Aorta (tissue), 5 donors: ENCODE data around the gene STT3B. TPM values are rescaled to one million over a fixed set of nuclear protein-coding genes. Genes with fewer than 3 reads are reported as not detected.

ENCODE experiments used
- ATAC-seq: fragments of 200-7000 bp; cut with Tn5 transposase; one replicate; pipeline ENCODE4 v1.9.1; 2022; ENCODE audit warnings: moderate library complexity; ENCODE audit not compliant: low FRiP score
- DNase-seq, 2 donors: peaks; one replicate each; pipeline ENCODE4 v3.0.0-alpha.2; 2020
- H3K27ac ChIP-seq, 2 donors: one replicate each; pipeline ENCODE4 v1.5.1; 2013; ENCODE audit warnings: low read length in 2 of 2, mild to moderate bottlenecking in 2 of 2, moderate library complexity in 2 of 2, control low read depth in 1 of 2, inconsistent platforms in 1 of 2, low read depth in 1 of 2
- H3K27me3 ChIP-seq, 2 donors: one replicate each; pipeline ENCODE4 v1.6.1; 2013; ENCODE audit warnings: control low read depth in 1 of 2, low read length in 1 of 2, mild to moderate bottlenecking in 1 of 2, moderate library complexity in 1 of 2; ENCODE audit not compliant: insufficient read depth in 2 of 2, control insufficient read depth in 1 of 2
- H3K36me3 ChIP-seq, 2 donors: one replicate each; pipeline ENCODE4 v1.6.1; 2013; ENCODE audit warnings: control low read depth in 1 of 2, low read length in 1 of 2, mild to moderate bottlenecking in 1 of 2; ENCODE audit not compliant: insufficient read depth in 2 of 2, control insufficient read depth in 1 of 2
- H3K4me1 ChIP-seq, 2 donors: one replicate each; pipeline ENCODE4 v1.6.1; 2013; ENCODE audit warnings: low read length in 2 of 2, control low read depth in 1 of 2, mild to moderate bottlenecking in 1 of 2, moderate library complexity in 1 of 2; ENCODE audit not compliant: insufficient read depth in 2 of 2, control insufficient read depth in 1 of 2
- H3K4me3 ChIP-seq, 2 donors: one replicate each; pipeline ENCODE4 v1.5.1; 2013; ENCODE audit warnings: low read length in 2 of 2, control low read depth in 1 of 2, mild to moderate bottlenecking in 1 of 2
- H3K9me3 ChIP-seq: one replicate; pipeline ENCODE4 v1.6.1; 2013; ENCODE audit warnings: mild to moderate bottlenecking, low read length; ENCODE audit not compliant: control insufficient read depth
- WGBS, 2 donors: extraction: QIAGEN DNeasy Blood & Tissue Kit; methylation state at CpG; one replicate each; pipeline ENCODE4 v1.1.7; 2013; 5-methylcytosine and 5-hydroxymethylcytosine counted together
- intact Hi-C, 2 donors: fragments of 100-400 bp; cut with DNase I; formaldehyde crosslinking; loops; one replicate each; pipeline versions ENCODE4 v1.14.2 to v1.15.0; 2022
- polyA plus RNA-seq, 2 donors: library from polyadenylated mRNA; stranded (reverse); fragments of 200-250 nt; gene quantifications; one replicate each; pipeline ENCODE4 v1.2.3, GENCODE V29; 2013
- total RNA-seq, 2 donors: library from RNA; stranded (reverse); fragmentation: NEBNext Ultra II Directional; extraction: Animal tissue kit (Norgen Biotek cat#: 25700); gene quantifications; one replicate each; pipeline ENCODE4 v1.2.1, GENCODE V29; 2021
- donor health status: healthy with polysubstance abuse.
- donor health status: Bipolar disorder and iron deficiency.
- donor health status: DM: no; HTN: no; CAD: no.
- donor health status: DM: no; HTN: no; CAD: no.
- donor health status: DM: yes; HTN: yes; CAD: no.

Gene STT3B
- total and polyA plus RNA-seq, 4 donors: 40.9 to 92.3 (median 76.1) TPM

- no peaks in the 10 kb centered on the region for H3K27me3 ChIP-seq
- no peaks in the 10 kb centered on the region for H3K4me1 ChIP-seq
- 0 to 62% methylated on average over 1 of the region's 1 CpG for WGBS, 2 donors
- ATAC-seq (no peak), DNase-seq (no peak)
- intact Hi-C loops: no loop called here
- no peaks in the 10 kb centered on the region for H3K36me3 ChIP-seq
- no peaks in the 10 kb centered on the region for H3K9me3 ChIP-seq
- H3K27ac ChIP-seq: no peak overlapping the region
- no peak overlapping the region for H3K4me3 ChIP-seq
These were observed 3.3 kb upstream of the STT3B start for GRCh38 chr3:31529421-31529820.

- ATAC-seq (no peak), DNase-seq (no peak)
- Histone ChIP-seq H3K4me3 (no peak overlapping the region), H3K4me1 (peaks cover 0 to under 1% of the 10 kb centered on the region in 2 donors), H3K9me3 (no peaks in the 10 kb centered on the region), H3K36me3 (no peaks in the 10 kb centered on the region), H3K27ac (no peak overlapping the region), H3K27me3 (no peaks in the 10 kb centered on the region)
- WGBS, 2 donors: 94 to 96% methylated on average over 11 of the region's 11 CpGs
- intact Hi-C loops: loop anchor here in 1 of 2 donors (10.0 kb wide), 1 partner anchor 165 kb away; no protein-coding TSS in a partner anchor
These were observed 2.4 kb upstream of the STT3B start for GRCh38 chr3:31530039-31530959.

- no peaks in the 10 kb centered on the region for H3K36me3 ChIP-seq
- 34 to 37% methylated on average over 4 of the region's 4 CpGs for WGBS, 2 donors
- peak overlapping the region; percentile 31 to 72 for H3K4me3 ChIP-seq
- H3K4me1 ChIP-seq: peaks cover 0 to 3% of the 10 kb centered on the region in 2 donors
- H3K9me3 ChIP-seq: no peaks in the 10 kb centered on the region
- H3K27me3 ChIP-seq: no peaks in the 10 kb centered on the region
- ATAC-seq: no peak
- intact Hi-C loops: loop anchor here in 1 of 2 donors (10.0 kb wide), 1 partner anchor 166 kb away; no protein-coding TSS in a partner anchor
- no peak for DNase-seq
- H3K27ac ChIP-seq: no peak overlapping the region
These were observed 1.8 kb upstream of the STT3B start for GRCh38 chr3:31530960-31531335.

GRCh38 chr3:31531452-31531991 lies 1.2 kb upstream of the STT3B start:
- Histone ChIP-seq H3K36me3 (no peaks in the 10 kb centered on the region), H3K4me1 (peaks cover 0 to 3% of the 10 kb centered on the region in 2 donors), H3K27me3 (no peaks in the 10 kb centered on the region), H3K4me3 (peak overlapping the region; percentile 31 to 72), H3K27ac (peak overlapping the region in 1 of 2 donors; percentile 57), H3K9me3 (no peaks in the 10 kb centered on the region)
- intact Hi-C loops: loop anchor here in 1 of 2 donors (10.0 kb wide), 1 partner anchor 167 kb away; no protein-coding TSS in a partner anchor
- ATAC-seq: no peak
- DNase-seq: no peak
- 1% methylated on average over 31 of the region's 31 CpGs for whole genome bisulfite sequencing, 2 donors

- peak overlapping the region; percentile 31 to 89 for H3K4me3 ChIP-seq
- peaks cover 0 to 3% of the 10 kb centered on the region in 2 donors for H3K4me1 ChIP-seq
- peak overlapping the region in 1 of 2 donors; percentile 57 for H3K27ac ChIP-seq
- H3K27me3 ChIP-seq: no peaks in the 10 kb centered on the region
- H3K9me3 ChIP-seq: no peaks in the 10 kb centered on the region
- no peaks in the 10 kb centered on the region for H3K36me3 ChIP-seq
- intact Hi-C loops: loop anchor here in 1 of 2 donors (2.0 to 10.0 kb wide), 2 partner anchors 167 to 365 kb away; no protein-coding TSS in a partner anchor
- 0% methylated on average over 71 to 73 of the region's 73 CpGs for WGBS, 2 donors
- peak; percentile 99 to 100 for DNase-seq
- ATAC-seq: peak; percentile 98
These were observed 636 bp upstream of the STT3B start for GRCh38 chr3:31531992-31532586.

GRCh38 chr3:31533169-31534064 lies 692 bp downstream of the STT3B start:
- no peak for ATAC-seq
- intact Hi-C loops: loop anchor here in 1 of 2 donors (2.0 to 10.0 kb wide), 2 partner anchors 169 to 367 kb away; no protein-coding TSS in a partner anchor
- Histone ChIP-seq H3K27me3 (no peaks in the 10 kb centered on the region), H3K36me3 (no peaks in the 10 kb centered on the region), H3K4me1 (peaks cover 2 to 6% of the 10 kb centered on the region in 2 donors), H3K9me3 (no peaks in the 10 kb centered on the region), H3K27ac (peak overlapping the region; percentile 21 to 79), H3K4me3 (peak overlapping the region; percentile 87 to 89)
- DNase-seq: peak; percentile 74 to 86
- 0 to 1% methylated on average over 80 to 81 of the region's 81 CpGs for WGBS, 2 donors

- intact Hi-C loops: loop anchor here in 1 of 2 donors (10.0 kb wide), 1 partner anchor 169 kb away; no protein-coding TSS in a partner anchor
- no peaks in the 10 kb centered on the region for H3K27me3 ChIP-seq
- H3K36me3 ChIP-seq: no peaks in the 10 kb centered on the region
- H3K27ac ChIP-seq: no peak overlapping the region
- H3K9me3 ChIP-seq: no peaks in the 10 kb centered on the region
- H3K4me1 ChIP-seq: peaks cover 2 to 6% of the 10 kb centered on the region in 2 donors
- 8% methylated on average over 5 of the region's 5 CpGs for WGBS, 2 donors
- H3K4me3 ChIP-seq: peak overlapping the region; percentile 87 to 89
- ATAC-seq: no peak
- no peak for DNase-seq
These were observed 1.3 kb downstream of the STT3B start for GRCh38 chr3:31534065-31534425.

- Histone ChIP-seq H3K4me1 (peaks cover 2 to 6% of the 10 kb centered on the region in 2 donors), H3K27ac (no peak overlapping the region), H3K36me3 (no peaks in the 10 kb centered on the region), H3K9me3 (no peaks in the 10 kb centered on the region), H3K27me3 (no peaks in the 10 kb centered on the region), H3K4me3 (no peak overlapping the region)
- intact Hi-C loops: loop anchor here in 1 of 2 donors (10.0 kb wide), 1 partner anchor 172 kb away; no protein-coding TSS in a partner anchor
- DNase-seq (no peak), ATAC-seq (no peak)
- WGBS, 2 donors: 5 to 7% methylated on average over 2 of the region's 2 CpGs
These were observed 3.8 kb downstream of the STT3B start for GRCh38 chr3:31536497-31536896.
